GM18511 (cell line): Measurements from ENCODE around the gene DNAJC18.
"Not testable (repeated sequence)": the region's sequence is repeated elsewhere in the genome, so short reads cannot be mapped to it uniquely, and the experiment has no call there.

Source experiments
- ATAC-seq: cut with Tn5 transposase; IDR thresholded peaks from one replicate; pipeline ENCODE4 v1.9.1; 2021; ENCODE audit warnings: mild to moderate bottlenecking, moderate library complexity; ENCODE audit not compliant: unreplicated experiment

DNAJC18 gene

GRCh38 chr5:139439013-139439903, at the start of gene DNAJC18:
Gene DNAJC18 (minus strand): TSS chr5:139439525. CDS start chr5:139439445, 80 bp downstream.
- peak; percentile 96 for ATAC-seq

- ATAC-seq: no peak
Observed at GRCh38 chr5:139488260-139488659, 48.9 kb upstream of the DNAJC18 start.

- no peak for ATAC-seq
Observed at GRCh38 chr5:139486201-139486600, 46.9 kb upstream of the DNAJC18 start.

- ATAC-seq: not testable (repeated sequence)
Observed at GRCh38 chr5:139482890-139483208, 43.5 kb upstream of the DNAJC18 start.

- ATAC-seq: peak; percentile 70
Observed at GRCh38 chr5:139482050-139482889, 42.9 kb upstream of the DNAJC18 start, which contains the start of gene STING1. Gene STING1 (minus strand): TSS chr5:139482758. CDS start chr5:139481704, 1,054 bp downstream.

GRCh38 chr5:139481580-139482049, 42.3 kb upstream of the DNAJC18 start:
- ATAC-seq: peak; percentile 44

- no peak for ATAC-seq
Observed at GRCh38 chr5:139481122-139481533, 41.8 kb upstream of the DNAJC18 start.

GRCh38 chr5:139479729-139480128, 40.4 kb upstream of the DNAJC18 start:
- not testable (repeated sequence) for ATAC-seq

GRCh38 chr5:139478657-139479423, 39.5 kb upstream of the DNAJC18 start:
- not testable (repeated sequence) for ATAC-seq

GRCh38 chr5:139475865-139476617, 36.7 kb upstream of the DNAJC18 start:
- ATAC-seq: no peak

- ATAC-seq: peak; percentile 52
Observed at GRCh38 chr5:139474890-139475791, 35.8 kb upstream of the DNAJC18 start.

GRCh38 chr5:139473565-139473964, 34.2 kb upstream of the DNAJC18 start:
- ATAC-seq: no peak

GRCh38 chr5:139473105-139473504, 33.8 kb upstream of the DNAJC18 start:
- no peak for ATAC-seq

GRCh38 chr5:139472386-139473030, 33.2 kb upstream of the DNAJC18 start:
- ATAC-seq: no peak

- ATAC-seq: no peak
Observed at GRCh38 chr5:139470821-139471300, 31.5 kb upstream of the DNAJC18 start, which contains the start of gene SMIM33. Gene SMIM33 (plus strand): TSS chr5:139471004. CDS start chr5:139471122, 118 bp downstream.

- no peak for ATAC-seq
Observed at GRCh38 chr5:139468421-139468931, 29.2 kb upstream of the DNAJC18 start.

- no peak for ATAC-seq
Observed at GRCh38 chr5:139462586-139463276, 23.4 kb upstream of the DNAJC18 start, which contains the start of gene ECSCR. Gene ECSCR (minus strand): TSS chr5:139462743. CDS start chr5:139462670, 73 bp downstream.
